Pons (tissue), 1 donor: ENCODE results near the gene GRIK2.
A peak's percentile ranks its signal among the peaks of the same experiment; 100 is the strongest.

ENCODE experiments used
- DNase-seq: peaks from one replicate; pipeline ENCODE4 v3.0.0-alpha.2; 2016; ENCODE audit warnings: low spot score

Gene GRIK2

DNA sequence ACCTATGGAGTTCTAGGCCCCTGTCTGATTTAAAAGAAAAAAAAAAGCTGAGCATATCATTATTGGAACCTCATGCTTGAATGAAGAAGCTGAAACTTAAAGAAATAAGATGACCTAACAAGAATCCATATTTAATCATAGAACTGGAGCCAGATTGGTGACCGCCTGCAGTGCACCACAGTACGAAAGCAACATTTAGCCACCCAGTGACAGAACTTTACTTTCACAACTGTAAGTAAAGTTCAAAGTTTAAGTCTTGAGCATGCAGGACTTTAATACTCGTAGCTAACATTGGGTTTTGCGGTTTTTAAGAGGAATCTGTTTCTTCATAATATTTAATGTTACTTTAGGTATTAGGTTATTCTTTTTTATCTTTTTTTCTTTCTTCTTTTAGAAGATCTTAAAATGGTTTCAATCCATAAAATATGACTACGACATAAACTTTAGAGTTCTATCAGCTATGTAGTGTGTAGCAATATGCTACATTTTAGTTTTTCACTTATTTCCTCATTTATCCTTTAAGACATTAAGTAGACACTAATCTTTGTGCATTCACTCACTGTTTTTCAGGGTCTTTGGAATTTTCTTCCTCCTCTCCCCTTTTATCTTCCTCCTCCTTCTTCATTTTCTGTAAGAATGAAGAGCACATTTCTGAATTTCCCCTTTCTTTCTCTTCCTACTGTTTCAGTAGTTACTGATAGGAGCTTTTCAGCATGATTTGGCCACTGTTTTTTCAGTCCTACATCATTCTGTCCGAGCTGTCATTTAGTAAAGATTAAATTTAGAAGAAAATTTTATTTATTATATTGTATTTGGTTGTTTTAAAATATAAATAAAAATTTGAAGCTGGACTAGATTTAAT is 514.1 kb downstream of the GRIK2 start:
- no peak for DNase-seq

DNA sequence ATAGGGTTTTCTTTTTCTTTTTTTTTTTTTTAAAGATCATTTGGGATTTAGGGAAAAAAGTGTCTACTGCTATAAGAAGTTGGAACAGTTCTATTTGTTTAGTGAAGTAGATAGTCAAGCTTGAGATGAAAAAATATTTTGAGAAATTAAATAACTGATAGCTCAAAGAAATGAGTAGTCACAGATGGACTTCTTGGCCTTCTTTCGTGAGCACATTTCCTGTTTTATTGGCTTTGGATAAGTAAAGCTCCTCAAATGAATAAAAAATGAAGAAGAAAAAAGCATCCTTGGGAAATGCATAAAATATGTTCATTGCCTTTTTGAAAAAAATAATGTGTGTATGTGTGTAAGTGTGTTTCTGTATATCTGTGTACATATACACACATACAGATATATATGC is 515.9 kb downstream of the GRIK2 start:
- no peak for DNase-seq

DNA sequence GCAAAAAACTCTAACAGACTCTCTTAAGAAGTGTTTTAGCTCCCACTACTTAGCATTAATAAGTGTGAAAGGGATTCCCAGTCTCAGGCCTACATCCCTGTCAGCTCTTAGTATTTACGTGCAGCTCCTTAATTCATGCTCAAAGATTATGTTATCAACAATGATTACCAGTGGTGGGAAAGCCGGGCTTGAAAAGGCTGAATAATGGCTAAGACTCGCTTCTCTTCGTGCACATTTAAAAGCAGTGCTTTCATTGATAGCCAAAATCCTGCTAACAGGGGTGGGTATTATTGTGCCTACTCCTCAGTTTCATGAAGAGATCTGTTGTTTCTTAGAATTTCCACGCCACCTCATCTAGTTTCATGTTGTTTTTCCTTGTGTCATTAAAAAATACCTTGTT is 518.8 kb downstream of the GRIK2 start:
- no peak for DNase-seq

DNA sequence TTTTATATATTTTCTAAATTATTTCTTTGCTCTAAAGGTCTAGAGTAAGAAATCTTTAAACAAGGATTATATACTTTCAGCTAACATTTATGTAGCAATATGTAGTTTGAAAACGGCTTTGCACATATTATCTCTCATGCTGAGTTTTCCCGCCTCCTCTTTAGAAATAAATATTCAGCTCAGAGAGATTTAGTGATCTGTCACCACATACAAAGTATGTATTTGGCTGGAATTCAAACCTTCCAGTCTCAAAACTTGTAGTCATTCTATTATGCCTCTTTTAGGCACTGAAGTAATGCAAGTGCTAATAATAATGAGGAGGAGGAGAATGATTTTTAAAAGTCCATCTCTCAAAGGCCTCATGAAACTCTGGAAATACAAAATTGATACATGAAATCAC is 525.0 kb downstream of the GRIK2 start:
- no peak for DNase-seq

DNA sequence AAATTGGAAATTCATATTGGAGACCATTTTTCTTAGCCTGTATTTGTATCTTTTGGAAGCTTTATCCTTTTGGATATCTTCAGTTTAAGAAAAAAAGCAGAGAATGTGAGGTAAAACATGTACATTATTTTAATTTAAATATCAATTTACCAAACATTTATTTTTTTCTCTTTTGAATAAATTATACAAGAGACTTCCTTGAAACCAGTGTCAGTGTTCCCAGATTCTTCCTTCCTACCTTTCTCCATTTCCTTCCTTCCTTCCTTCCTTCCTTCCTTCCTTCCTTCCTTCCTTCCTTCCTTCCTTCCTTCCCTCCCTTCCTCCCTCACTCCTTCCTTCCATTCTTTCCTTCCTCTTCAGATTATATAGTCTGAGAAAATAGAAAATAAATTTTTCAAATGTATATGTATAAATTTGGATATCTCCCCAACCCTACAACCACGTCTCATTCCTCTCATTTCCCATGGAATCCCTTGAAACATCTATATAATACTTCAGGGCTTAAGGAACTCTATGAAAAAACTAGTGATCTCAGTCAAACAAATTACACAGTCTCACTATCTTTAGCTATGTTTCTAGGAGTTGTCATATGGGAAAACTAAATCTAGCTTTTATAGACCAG is 528.4 kb downstream of the GRIK2 start:
- DNase-seq = no peak

DNA sequence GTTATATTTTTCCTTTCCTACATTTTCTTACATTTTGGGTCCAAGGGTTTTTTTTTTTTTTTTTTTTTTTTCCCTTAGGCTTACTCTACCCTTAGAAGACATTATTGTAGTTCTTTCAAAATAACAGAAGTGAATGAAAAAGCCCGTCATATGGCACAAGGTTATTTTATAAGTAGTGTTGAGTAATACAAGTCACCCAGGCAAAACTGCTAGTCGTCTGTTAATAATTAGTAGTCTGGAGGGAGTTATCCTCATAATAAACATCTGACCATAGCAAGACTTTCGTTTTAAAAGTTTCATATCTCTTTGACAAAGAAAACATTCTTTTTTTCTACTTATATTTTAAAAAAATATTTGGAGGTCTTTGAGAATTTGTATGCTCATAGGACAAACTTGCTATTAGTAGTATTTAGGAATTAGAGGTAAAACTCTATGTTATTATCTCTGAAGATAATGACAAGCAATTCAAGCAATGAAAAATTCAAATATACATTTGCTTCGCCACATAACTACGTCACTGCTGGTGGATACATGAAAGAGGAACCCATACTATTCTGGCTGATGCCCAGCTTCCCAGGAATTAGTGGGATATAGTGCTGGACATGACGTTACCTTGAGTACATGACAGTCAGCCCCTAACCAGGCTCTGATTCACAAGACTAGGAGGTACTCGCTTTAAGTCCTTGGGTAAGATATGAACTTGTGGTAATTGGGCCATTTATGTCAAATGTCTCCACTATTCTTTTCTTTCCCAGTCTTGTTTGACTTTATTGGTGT is 532.8 kb downstream of the GRIK2 start:
- no peak for DNase-seq

DNA sequence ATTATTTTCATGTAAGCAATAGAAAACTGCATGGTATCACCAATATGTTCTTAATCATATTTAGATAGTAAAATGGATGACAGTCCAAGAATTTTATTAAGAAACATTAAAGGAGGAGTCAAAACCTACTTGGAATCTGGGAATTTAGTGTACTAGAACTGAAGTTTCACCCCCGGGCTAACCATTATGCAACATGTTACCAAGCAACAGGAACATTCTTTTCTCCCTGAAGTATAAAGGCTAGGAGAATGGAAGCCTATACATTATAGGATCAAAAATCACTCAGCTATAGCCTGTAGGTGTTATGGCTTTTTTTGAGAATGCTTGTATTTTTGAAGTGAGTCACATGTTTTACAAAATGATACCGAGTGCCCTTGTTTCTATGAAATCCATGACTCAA is 538.3 kb downstream of the GRIK2 start:
- DNase-seq = no peak

DNA sequence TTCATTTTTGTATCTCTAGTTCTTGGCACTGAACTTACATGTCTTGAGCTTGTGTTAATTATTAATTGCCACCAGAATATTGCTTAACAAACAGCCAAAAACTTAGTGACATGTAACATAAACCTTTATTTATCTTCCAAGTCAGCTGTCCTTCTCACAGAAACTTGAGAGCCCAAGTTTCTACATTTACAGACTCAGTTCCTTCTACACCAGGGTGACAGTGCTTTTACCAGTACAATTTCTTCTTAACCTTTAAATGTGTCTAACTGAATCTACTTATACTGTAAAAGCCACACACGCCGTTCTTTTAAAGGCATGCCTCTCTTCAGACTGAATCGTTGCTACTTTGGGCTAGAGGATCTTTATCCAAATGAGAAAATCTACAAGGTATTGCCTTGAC is 539.2 kb downstream of the GRIK2 start:
- no peak for DNase-seq

DNA sequence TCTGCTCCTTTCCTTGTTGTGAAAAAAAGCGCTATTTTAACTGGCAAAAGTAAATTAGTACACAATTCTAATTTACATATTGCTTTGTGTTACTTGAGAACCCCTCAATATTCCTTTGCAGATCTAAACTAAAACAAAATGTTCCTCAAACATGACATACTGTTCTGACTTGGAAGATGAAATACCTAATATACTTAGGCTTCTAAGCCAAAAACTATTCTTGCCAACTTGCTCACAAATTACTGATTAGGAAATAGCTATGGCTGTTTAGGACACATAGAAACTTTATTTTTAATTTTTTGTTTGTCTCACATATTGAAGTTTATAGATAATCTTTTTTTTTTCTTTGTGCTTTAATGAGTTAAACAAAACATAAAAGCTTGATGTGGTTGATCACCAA is 542.2 kb downstream of the GRIK2 start:
- DNase-seq = no peak

DNA sequence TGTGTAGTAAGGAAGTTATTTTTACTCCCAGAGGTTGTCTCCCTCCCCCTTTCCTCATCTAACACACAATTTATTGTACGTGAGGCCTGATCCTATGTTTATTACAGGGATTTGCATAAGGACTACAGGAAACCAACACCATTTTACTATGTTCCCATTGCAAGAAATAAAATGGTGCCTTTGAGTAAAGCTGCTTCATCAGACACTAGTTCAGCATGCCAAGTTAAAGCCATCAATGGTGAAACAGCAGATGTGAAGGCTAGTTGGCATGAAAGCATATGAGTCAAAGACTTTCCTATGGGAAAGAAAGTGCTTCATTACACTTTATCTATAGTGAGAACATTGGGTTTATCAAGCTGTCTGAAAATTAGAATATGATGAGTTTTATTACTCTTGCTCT is 543.0 kb downstream of the GRIK2 start:
- DNase-seq = no peak

DNA sequence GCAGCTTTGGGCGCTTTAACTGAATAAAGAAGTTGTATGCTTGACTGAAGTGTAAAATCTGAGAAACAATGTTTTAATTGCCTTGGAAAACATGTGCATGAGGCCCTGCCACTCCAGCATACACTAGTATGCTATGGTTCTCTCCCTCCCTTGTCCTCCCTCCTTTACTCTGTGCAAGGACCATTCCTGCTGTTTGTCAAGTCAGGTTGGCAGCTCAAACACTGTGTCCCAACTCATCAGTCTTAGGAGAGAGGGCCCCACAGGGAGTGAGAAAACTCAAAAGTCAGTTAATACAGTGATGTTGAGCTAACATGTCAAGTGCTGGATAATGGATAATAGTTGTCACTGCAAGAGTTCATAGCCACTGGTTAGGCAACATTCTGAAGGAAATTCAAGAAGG is 543.6 kb downstream of the GRIK2 start:
- no peak for DNase-seq

DNA sequence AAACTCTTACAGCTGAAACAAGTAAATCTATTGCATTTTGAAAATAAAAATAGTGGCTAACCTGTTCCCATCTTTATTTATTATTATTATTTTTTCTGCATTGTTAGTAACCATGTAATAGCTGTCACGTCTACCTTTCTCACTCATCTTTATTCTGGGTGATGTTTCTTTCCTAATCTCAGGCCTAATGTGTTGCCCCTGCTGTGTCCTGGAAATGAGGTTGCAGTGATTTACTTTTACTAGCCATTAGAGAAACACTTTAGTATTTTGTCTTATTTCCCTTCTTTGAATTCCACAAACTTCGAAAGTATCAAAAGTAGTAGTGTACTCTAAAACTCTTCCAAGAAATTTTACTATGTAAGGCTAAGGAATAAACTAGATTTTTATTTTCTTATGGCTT is 546.9 kb downstream of the GRIK2 start:
- no peak for DNase-seq

DNA sequence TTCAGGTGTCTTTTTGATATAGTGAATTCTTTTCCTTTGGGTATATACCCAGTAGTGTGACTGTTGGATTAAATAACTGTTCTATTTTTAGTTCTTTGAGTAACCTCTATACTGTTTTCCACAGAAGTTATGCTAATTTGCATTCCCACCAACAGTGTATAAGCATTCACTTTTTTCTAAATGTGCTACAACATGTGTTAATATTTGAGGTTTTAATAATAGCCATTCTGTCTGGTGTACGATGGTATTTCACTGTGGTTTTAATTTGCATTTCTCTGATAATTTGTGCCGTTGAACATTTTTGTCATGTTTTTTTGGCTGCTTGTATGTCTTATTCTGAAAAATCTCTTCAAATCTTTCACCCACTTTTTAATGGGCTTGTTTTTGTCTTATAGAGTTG is 563.5 kb downstream of the GRIK2 start:
- DNase-seq = no peak

DNA sequence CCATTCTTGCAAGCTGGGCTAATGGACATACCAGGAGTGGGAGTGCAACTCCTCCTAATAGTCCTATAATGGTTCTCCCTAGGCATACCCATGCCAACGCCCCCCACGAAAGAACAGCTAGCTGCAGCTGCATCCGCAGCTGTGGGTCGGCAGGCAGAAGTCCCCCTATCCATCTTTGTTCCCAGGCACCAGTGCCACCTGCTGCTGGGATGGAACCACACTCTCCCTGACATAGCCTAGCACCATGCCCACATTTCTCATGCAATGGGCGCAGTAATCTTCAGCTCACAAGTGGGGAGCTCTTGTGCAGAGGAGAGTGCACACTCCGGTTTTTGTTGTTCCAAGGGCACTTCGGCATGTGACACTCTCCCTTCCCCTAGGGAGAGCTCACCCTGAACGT is 567.8 kb downstream of the GRIK2 start:
- DNase-seq = no peak

DNA sequence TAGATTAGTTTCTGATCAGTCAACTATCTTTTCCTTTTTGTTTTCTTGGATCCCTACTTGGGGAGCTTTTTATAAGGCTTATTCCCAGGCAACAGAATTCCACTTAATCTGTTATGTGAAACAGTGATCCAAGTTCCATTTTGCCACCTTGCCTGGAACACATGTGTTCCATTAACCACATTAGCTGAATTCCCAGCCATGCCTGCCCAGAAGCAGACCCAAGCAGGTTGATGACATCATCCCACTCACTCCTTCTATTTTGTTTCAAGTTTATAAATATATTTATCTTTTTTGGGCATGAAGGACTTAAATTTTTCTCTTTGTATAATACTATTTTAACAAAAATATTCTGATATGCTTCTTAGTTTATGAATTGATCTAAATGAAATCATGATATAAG is 587.4 kb downstream of the GRIK2 start:
- no peak for DNase-seq

DNA sequence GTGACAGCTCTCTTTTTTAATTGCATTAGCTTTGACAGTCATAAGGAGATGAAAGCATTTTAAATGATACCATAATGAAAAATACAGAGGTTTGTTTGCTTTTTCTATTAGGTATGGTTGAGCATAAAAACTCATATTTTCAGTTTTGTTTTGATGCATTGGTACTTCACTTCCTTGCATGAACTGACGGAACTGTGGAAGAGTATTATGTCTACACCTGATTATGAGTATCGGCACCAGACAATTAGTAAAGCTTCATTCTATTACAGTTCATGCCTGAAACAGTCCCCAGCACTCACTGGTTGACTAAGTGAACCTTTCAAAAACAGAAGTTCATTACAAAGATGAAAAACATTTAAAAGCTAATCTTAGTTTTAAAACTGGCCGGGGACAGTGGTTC is 593.0 kb downstream of the GRIK2 start:
- no peak for DNase-seq

DNA sequence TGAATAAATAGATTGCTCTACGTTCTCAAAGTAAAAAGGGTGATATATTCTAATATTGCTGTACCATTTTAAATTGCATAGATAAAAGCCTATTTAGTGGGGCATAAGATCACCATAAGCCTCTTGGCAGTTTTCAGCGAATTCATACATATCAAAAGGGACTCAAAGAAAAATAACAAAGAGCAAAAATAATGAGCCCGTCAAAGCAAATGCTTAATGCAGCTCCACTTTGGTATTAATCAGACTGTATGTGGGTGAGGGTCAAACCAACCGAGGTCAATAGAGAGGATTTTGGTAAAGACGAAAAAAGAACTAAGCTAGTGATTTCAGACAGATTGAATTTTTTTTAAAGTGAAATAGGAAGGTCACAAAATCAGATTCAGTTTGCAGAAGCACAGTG is 598.8 kb downstream of the GRIK2 start:
- no peak for DNase-seq

DNA sequence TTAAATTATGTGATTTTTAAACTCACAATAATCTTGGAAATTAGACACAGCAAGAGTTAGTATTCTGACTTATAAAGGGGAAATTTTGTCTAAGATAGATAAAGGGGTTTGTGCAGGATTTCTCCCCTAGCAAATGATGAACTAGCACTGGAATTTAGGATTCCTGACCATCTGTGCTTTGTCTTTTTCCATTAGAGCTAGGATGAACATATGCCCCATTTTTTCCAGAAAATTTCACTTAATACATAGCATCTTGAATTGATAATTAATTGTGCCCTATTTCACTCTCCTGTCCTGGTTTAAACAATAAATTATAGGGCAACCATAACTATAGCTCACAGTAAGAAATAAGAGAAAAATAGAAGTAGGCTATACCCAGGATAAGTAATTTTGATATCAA is 601.0 kb downstream of the GRIK2 start:
- DNase-seq = no peak

DNA sequence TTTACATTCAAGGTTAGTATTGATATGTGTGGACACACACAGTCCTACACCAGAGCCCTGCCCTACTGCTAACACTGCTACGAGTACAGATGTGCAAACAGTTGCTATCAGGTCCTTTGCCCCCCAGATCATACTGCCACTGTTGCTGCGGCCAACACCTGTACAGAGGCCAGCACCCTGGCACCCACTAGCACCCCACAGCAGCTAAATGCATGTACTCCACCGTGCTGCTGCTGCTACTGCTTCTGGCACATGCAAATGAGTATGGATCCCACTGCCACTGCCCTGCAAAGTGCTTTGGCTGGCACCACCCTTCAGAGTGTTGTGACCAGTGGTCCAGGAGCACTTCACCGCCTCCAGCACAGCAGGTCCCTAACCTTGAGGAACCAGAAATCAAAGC is 621.9 kb downstream of the GRIK2 start:
- no peak for DNase-seq

DNA sequence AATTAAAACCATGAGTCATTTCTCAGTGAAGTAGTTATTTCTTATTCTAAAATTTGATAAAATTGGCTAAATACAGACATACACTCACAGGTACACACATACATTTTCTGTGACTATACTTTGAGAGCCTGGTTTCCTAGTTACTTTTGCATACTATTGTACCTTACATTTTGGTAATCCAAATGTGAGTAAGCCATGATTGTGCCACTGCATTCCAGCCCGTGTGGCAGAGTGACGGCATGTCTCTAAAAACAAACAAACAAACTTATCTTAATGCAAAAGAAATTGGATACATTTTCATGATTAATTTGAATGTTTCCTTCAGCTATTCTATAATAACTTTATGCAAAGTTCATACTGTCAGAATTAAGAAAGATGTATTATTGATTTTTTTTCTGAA is 628.8 kb downstream of the GRIK2 start:
- DNase-seq = no peak

DNA sequence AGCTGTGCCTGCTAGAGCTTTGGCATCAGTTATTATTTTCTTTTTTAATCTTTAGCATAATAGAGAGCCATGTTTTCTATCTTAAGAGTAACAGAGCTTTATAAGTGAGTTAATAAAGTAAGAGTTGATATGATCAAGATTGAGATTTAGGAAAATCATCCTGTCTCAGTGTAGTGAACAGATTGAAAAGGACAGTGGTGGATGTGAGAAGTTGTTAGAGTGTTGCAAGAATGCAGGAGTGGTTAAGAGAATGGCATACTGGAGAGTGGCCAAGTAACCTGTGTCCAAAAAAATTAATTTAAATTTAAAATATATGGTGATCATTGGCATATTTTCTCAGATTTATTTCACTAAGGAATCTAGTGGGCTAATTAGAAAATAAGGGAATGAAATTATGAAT is 629.3 kb downstream of the GRIK2 start:
- DNase-seq = no peak

DNA sequence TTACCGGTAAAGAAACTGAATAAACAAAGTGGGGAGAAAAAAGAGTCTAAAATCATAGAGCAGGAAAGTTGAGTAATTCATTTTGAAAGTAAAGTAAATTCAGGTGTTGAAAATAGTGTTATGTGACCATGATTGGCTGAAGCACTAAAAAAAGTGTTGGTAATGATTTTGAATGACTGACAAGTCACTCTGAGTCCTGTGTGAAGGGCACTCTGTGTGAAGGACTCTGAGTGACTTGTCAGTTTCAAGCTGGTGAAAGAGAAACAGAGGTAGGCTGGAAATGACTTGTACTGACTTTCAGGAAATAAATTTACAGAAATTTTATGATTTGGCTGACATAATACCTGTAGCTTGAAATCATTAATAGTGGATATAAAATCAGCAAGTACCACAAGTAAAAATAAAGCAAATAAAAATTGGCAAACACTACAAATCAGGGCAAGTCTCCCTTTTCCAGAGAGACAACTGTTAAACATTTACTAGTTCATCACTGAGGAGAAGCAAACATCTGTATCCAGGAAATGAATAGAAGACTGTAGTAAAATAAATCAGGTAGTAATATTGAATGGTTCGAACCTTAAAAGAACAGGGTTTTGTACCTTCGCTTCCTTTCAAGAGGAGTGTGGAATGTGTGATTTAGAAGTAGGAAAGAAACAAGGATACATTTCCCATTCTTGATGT is 630.6 kb downstream of the GRIK2 start:
- no peak for DNase-seq

DNA sequence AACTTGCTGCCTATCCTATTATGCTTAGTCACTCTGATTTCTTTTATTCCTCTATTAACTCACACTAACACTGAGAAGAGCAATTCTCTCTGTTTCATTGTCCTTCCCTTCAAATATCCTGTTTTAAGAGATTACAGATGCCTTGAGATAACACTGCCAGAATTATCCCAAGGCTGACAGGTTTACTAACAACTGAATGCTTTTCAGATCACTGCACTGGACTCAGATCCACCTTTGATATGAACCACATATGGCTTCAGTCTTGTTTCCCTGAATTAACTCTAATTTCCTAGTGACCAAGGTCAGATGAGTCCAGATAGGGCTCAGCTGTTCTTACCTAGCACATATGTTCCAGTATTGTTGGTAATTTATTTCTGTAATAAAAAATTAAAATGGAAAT is 633.1 kb downstream of the GRIK2 start:
- DNase-seq = peak; percentile 8
